T-helper 22 cell (primary cell): Measurements from ENCODE around the gene LANCL2.
A peak's percentile ranks its signal among the peaks of the same experiment; 100 is the strongest.
"Not testable (repeated sequence)": the region's sequence is repeated elsewhere in the genome, so short reads cannot be mapped to it uniquely, and the experiment has no call there.

ENCODE experiments used
- DNase-seq: peaks from one replicate; pipeline ENCODE4 v3.0.0-alpha.2; 2020; ENCODE audit warnings: low read depth

LANCL2 gene

DNA sequence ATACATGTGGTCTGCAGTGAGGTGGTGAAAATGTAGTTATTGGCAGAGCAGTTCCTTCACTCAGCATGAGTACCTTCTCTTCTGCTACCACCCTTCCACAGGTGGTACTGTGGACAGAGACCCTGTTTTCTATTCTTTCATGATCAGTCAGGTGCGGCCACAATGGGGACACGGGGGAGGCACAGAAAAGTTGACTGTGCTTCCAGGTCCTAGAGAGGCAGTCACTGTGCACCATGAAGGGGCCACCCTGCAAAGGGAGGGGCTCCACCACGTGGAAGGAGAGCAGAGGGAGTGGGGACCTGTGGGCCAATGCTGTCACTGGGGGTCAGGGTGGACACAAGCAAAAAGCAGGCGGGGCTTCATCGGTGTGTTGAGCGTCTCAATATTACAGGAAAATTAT is 3.6 kb upstream of the LANCL2 start:
- DNase-seq = no peak

DNA sequence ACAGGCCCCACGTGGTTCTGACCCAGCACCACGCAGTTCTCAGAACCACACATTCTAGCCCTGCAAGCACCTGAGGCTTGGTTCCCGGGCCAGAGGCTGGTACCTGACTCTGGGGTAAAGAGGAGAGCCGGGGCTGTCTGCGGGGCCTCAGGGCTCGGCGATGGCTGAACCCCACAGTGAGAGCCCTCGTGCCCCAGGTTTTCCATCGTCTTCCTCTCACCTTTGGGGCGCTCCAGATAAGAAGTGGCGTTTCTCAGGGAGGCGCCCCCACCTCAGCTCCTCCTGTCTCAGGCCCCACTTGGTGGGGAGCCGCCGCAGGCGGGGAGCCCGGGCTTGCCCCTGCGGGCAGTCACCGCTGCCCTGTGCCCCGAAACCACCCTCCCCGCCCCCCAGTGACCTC is 2.2 kb upstream of the LANCL2 start:
- no peak for DNase-seq

DNA sequence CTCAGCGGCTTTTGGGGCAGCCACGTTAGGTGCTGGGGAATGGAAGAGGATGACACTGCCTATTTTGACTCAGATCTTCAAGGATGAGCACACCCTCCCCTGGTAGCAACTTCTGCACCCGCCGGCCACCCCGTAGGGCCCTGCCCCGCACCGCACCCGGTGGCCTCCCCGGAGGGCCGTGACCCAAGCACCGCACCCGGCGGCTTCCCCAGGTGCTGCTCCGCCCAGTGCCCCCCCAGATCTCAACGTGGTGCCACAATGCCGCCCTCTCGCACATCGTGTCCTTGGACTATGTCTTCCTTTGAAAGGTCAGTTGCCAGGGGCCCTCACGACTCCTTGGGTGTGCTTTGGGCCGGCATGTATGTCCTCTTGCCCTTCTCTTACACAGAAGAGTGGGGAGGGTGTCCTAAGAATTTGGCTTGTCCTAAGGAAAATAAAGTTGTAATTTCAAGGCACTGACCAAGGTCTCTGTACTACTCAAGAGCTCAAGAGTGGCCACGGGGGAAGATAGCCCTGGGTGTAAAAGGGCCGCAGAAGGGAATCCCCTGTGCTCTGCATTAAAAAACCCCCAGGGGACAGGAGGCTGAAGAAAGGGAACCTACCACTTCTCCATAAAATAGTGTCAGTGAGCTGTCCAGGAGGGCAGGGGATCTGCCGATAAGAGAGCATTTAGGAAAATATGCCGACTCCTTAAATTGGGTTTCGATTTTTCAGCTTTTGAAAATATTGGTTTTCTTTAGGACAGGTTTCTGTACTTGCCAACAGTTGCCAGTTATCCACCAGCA is 1.6 kb upstream of the LANCL2 start:
- DNase-seq = no peak

DNA sequence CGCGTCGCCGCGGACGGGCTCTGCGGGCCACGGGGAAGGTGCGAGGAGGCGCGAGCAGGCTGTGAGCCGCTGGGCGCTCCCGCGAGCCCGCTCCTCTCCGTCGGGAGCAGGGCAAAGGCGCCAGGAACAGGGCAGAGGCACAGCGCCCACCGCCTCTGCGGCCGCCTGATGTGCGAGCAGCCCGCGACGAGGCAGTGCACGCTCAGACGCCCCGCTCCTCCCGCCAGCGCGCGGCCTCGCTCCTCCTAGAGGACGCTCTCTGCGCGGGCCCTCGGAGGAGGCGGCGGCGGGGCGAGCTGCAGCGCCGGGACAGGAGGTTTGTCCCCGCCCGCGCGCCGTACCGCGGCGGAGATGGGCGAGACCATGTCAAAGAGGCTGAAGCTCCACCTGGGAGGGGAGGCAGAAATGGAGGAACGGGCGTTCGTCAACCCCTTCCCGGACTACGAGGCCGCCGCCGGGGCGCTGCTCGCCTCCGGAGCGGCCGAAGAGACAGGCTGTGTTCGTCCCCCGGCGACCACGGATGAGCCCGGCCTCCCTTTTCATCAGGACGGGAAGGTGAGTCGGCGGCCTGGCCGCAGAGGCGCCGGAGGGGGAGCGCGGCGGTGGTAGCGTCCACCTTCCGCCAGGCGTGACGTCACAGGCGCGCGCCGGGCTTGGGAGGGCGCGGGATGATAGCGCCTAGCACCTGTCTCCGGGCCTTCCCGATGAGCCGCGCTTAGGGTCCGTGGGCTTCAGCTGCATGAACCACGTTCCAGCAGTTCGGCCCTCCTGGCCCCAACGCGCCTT is 731 bp downstream of the LANCL2 start:
- DNase-seq = peak; percentile 92

- no peak for DNase-seq
These were observed 1.4 kb downstream of the LANCL2 start for GRCh38 chr7:55366461-55367070.

- no peak for DNase-seq
These were observed 2.2 kb downstream of the LANCL2 start for GRCh38 chr7:55367283-55367840.

- no peak for DNase-seq
These were observed 4.6 kb downstream of the LANCL2 start for GRCh38 chr7:55369427-55370400.

GRCh38 chr7:55374213-55374612 is 9.1 kb downstream of the LANCL2 start:
- no peak for DNase-seq

GRCh38 chr7:55375237-55375636 is 10.1 kb downstream of the LANCL2 start:
- no peak for DNase-seq

DNA sequence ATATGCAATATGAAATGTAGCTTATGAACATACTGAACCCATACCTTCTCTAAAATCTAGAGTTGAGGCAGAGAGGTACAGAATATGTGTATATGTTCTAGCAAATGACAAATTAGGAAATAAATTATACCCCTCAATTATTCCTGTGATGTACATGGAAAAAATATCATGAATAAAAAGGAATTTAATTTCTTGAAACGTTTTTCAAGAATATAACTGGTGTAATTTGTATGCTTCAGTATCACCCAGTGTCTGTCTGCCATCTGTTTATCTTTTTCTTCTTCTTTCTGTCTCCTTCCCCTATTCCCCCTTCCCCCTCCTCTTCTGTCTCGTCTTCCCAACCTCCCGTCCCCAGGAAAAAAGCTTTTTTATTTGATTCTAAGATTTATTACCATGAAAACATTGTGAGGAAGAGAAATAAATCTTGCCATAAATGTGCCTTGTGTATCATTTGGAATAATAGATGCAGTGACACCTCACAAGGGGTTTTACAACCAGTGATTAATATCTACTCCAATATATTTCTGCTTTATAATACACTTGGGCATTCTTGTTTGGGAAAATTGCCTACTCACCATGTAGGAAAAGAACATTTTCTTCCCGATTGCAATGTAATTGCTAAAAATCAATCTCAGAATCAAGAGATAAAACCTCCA is 12.2 kb downstream of the LANCL2 start:
- no peak for DNase-seq

GRCh38 chr7:55379285-55379684 is 14.1 kb downstream of the LANCL2 start:
- DNase-seq = no peak

DNA sequence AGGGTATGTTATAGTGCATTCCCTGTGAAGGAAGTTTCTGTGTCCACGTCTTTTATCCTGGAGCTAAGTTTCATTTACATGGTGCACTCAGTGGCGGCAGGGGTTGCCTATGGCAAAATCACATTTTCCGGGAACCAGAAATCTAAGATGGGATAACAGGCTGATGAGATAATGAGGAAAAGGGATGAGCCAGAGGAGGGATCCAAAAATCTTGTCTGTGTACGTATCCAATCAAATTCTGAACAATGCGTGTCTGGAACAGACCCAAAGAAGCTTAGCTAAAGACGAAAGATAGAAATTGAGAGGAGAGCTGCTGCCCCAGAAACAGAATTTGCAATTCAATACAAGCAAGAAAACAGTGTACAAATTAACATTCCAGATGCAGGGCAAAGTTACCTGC is 16.1 kb downstream of the LANCL2 start:
- DNase-seq = no peak

DNA sequence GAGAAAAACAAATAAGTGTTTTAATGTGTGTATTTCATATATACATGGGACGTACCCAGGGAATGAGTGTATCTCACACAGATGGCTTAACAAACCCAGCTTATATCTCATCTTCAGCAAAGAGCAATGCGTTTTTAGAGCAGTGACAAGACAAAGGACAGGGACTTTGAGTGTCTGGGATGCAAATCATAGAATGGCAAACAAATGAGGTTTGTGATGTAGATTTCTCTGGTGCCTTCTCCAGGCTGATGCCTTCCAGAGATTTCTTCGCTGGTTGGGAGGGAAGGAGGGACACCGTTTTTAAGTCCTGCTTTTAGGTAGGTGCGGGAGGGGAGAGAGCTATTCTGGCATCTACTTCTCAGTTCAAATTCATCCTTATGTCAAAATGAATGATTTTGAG is 16.6 kb downstream of the LANCL2 start:
- no peak for DNase-seq

GRCh38 chr7:55382251-55382650 is 17.1 kb downstream of the LANCL2 start:
- DNase-seq = no peak

DNA sequence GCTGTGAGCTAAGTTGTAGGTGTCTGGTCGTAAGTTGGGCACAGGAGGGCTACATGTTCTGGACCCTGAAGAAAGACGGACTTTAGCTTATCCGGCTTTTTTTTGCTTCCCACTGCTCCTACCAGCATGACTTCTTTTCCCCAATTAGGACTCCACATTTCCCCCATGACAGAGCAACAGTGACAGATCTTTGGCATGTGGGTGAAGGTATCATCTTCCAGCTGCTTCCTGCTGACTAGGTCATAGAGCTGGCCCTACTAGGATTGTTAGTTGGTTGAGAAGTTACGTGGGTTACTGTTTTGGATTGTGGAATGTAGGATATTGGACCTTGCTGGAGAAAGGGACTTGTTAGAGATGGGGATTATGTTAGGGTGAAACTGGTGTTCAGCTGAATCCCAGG is 21.4 kb downstream of the LANCL2 start:
- DNase-seq = no peak

GRCh38 chr7:55387062-55387965 is 22.2 kb downstream of the LANCL2 start:
- DNase-seq = no peak

GRCh38 chr7:55396233-55396785 is 31.2 kb downstream of the LANCL2 start:
- no peak for DNase-seq

DNA sequence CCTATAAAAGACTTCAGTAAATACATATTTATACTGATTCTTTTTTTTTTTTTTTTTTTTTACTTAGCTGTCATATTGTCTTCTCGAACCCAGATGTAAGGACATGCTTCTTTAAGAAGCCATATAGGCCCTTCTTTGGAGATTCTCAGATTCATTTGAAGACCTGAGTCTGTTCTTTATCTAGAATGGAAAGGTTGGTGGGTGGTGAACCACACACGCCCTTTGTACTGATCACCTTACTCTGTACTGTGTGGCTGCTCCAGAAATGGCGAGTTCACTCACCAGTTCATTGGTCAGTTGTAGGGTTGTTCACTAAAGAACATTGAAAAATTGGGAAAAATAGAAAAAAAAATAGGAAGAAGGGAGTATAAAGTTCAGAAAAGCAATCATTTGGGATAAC is 32.5 kb downstream of the LANCL2 start:
- DNase-seq = no peak

DNA sequence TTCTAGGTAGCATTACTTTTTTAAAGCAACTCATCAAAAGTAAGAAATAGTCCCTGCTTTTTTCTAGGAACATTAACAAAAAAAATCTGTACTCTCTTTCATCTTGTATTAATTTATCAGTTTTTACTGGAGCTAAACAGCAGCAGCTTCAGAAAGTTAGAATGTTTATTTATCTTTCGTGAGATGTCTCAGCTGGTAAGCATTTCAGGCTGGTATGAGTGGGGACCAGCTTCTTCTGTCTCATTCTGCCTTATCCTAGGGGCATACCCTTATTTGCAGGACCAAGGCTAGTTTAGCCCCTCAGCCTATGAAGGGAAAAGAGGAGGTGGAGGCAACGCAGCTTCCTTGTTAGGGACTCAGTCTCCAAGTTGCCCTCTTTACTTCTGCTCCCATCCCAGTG is 35.1 kb downstream of the LANCL2 start:
- no peak for DNase-seq

DNA sequence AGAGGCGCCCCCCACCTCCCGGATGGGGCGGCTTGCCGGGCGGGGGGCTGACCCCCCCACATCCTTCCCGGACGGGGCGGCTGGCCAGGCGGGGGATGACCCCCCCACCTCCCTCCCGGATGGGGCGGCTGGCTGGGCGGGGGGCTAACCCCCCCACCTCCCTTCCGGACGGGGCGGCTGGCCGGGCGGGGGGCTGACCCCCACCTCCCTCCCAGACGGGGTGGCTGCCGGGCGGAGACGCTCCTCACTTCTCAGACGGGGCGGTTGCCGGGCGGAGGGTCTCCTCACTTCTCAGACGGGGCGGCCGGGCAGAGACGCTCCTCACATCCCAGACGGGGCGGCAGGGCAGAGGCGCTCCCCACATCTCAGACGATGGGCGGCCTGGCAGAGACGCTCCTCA is 37.4 kb downstream of the LANCL2 start:
- DNase-seq = not testable (repeated sequence)
